ENCODE data around the gene DPEP1.
A peak's percentile ranks its signal among the peaks of the same experiment; 100 is the strongest.
"Not testable (repeated sequence)": the region's sequence is repeated elsewhere in the genome, so short reads cannot be mapped to it uniquely, and the experiment has no call there.

The DPEP1 gene

DNA sequence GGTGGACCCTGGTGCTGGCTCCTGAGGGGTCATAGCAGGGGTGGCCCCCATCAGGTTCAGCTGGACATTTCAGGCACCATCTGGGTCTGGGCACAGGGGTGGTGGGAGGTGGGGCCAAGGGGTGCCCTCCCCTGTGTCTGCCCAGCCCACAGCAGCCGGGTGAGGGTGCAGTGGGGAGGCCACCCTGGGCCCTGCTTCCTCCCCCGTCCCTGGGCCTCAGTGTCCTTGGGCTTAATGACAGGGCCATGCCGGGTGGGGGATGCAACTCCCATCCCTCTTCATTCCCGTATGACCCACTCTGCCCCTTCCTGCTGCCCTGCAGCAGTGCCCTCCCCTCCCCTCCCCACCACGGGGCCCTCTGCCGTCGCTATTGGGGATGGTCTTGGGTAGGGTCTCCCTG, 27.2 kb upstream of the DPEP1 start:
- no CpG with 5 or more reads among the region's 7 CpGs for WGBS (ENCODE audit: extremely low coverage, insufficient coverage, insufficient read length)

DNA sequence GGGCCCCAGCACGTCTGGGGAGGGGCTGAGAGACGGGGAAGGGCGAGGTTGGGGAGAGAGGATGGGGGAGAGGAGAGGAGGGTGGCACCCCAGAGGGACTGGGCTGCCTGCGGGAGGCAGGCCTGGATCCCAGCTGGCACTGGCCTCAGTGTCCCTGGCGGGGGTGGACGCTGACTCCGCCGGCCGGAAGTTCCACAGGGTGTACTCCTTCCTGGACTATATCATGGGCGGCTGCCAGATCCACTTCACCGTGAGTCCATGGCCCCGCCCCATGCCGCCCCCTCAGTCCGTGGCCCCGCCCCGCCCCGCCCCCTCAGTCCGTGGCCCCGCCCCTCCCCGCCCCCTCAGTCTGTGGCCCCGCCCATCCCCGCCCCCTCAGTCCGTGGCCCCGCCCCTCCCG, 26.6 kb upstream of the DPEP1 start:
- H3K9ac ChIP-seq (ENCODE audit: low read length): no peak overlapping the region
- H2BK5ac ChIP-seq (ENCODE audit: low read depth, low read length, poor library complexity): no peak overlapping the region
- no peak overlapping the region for H3K23ac ChIP-seq (ENCODE audit: low read length)
- H3K79me1 ChIP-seq (ENCODE audit: low read length): peaks cover 3% of the 10 kb centered on the region
- no peak overlapping the region for H2AFZ ChIP-seq (ENCODE audit: insufficient read depth, low read length, poor library complexity)
- H3K4me3 ChIP-seq (ENCODE audit: low read depth, low read length): no peak overlapping the region
- no peak overlapping the region for H4K8ac ChIP-seq (ENCODE audit: low read depth, low read length)
- H2BK12ac ChIP-seq (ENCODE audit: low read length): no peak overlapping the region
- no peak overlapping the region for H4K12ac ChIP-seq (ENCODE audit: low read depth, low read length)
- no CpG with 5 or more reads among the region's 25 CpGs for WGBS (ENCODE audit: extremely low coverage, insufficient coverage, insufficient read length)
- DNase-seq: no peak
- peaks cover 9% of the 10 kb centered on the region for H3K9me3 ChIP-seq (ENCODE audit: insufficient read depth, low read depth, low read length)
- H2AK5ac ChIP-seq (ENCODE audit: low read length): no peak overlapping the region
- H2BK120ac ChIP-seq (ENCODE audit: insufficient read depth, low read length, poor library complexity): no peak overlapping the region
- H3K4me2 ChIP-seq (ENCODE audit: low read length): no peak overlapping the region
- no peak overlapping the region for H4K91ac ChIP-seq (ENCODE audit: low read depth, low read length)
- H3K27me3 ChIP-seq (ENCODE audit: insufficient read depth, low read length): no peaks in the 10 kb centered on the region
- no peak overlapping the region for H3K18ac ChIP-seq (ENCODE audit: low read length)
- H3K79me2 ChIP-seq (ENCODE audit: control insufficient read depth, insufficient read depth, low read length, poor library complexity): no peaks in the 10 kb centered on the region
- peaks cover 6 to 7% of the 10 kb centered on the region in 2 experiments for H3K4me1 ChIP-seq (ENCODE audit: control insufficient read depth in 1 of 2, insufficient read depth in 2 of 2, low read length in 2 of 2)
- no peaks in the 10 kb centered on the region for H3K36me3 ChIP-seq (ENCODE audit: control insufficient read depth in 1 of 2, insufficient read depth in 2 of 2, low read length in 2 of 2)
- no peak overlapping the region for H3K27ac ChIP-seq (ENCODE audit: low read depth, low read length)
- H3K14ac ChIP-seq (ENCODE audit: low read length): no peak overlapping the region
- H3K4ac ChIP-seq (ENCODE audit: low read depth, low read length): no peak overlapping the region

More for the DNA sequence above, 27.2 kb upstream of the DPEP1 start:
- no peak for DNase-seq
- H4K91ac ChIP-seq (ENCODE audit: low read depth, low read length): no peak overlapping the region
- no peak overlapping the region for H3K14ac ChIP-seq (ENCODE audit: low read length)
- H3K23ac ChIP-seq (ENCODE audit: low read length): no peak overlapping the region
- H3K27me3 ChIP-seq (ENCODE audit: insufficient read depth, low read length): no peaks in the 10 kb centered on the region
- peaks cover 3% of the 10 kb centered on the region for H3K79me1 ChIP-seq (ENCODE audit: low read length)
- H2BK5ac ChIP-seq (ENCODE audit: low read depth, low read length, poor library complexity): no peak overlapping the region
- H3K36me3 ChIP-seq (ENCODE audit: control insufficient read depth in 1 of 2, insufficient read depth in 2 of 2, low read length in 2 of 2): no peaks in the 10 kb centered on the region
- no peaks in the 10 kb centered on the region for H3K79me2 ChIP-seq (ENCODE audit: control insufficient read depth, insufficient read depth, low read length, poor library complexity)
- H2BK120ac ChIP-seq (ENCODE audit: insufficient read depth, low read length, poor library complexity): no peak overlapping the region
- H3K27ac ChIP-seq (ENCODE audit: low read depth, low read length): no peak overlapping the region
- H3K9ac ChIP-seq (ENCODE audit: low read length): no peak overlapping the region
- H2AFZ ChIP-seq (ENCODE audit: insufficient read depth, low read length, poor library complexity): no peak overlapping the region
- peak overlapping the region; percentile 25 for H2AK5ac ChIP-seq (ENCODE audit: low read length)
- H3K4ac ChIP-seq (ENCODE audit: low read depth, low read length): no peak overlapping the region
- H3K4me1 ChIP-seq (ENCODE audit: control insufficient read depth in 1 of 2, insufficient read depth in 2 of 2, low read length in 2 of 2): peaks cover 11 to 13% of the 10 kb centered on the region in 2 experiments
- H3K9me3 ChIP-seq (ENCODE audit: insufficient read depth, low read depth, low read length): peaks cover 7% of the 10 kb centered on the region
- no peak overlapping the region for H3K4me3 ChIP-seq (ENCODE audit: low read depth, low read length)
- H2BK12ac ChIP-seq (ENCODE audit: low read length): no peak overlapping the region
- no peak overlapping the region for H4K8ac ChIP-seq (ENCODE audit: low read depth, low read length)
- H3K18ac ChIP-seq (ENCODE audit: low read length): no peak overlapping the region
- H4K12ac ChIP-seq (ENCODE audit: low read depth, low read length): no peak overlapping the region
- H3K4me2 ChIP-seq (ENCODE audit: low read length): no peak overlapping the region

DNA sequence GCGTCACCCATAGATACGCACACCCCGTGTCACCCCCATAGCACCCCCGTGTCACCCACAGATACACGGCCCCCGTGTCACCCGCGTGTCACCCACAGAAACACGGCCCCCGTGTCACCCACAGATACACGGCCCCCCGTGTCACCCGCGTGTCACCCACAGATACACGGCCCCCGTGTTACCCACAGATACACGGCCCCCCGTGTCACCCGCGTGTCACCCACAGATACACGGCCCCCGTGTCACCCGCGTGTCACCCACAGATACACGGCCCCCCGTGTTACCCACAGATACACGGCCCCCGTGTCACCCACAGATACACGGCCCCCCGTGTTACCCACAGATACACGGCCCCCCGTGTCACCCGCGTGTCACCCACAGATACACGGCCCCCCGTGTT, 25.8 kb upstream of the DPEP1 start:
- H3K18ac ChIP-seq (ENCODE audit: low read length); H3K9ac ChIP-seq (ENCODE audit: low read length): not testable (repeated sequence)

DNA sequence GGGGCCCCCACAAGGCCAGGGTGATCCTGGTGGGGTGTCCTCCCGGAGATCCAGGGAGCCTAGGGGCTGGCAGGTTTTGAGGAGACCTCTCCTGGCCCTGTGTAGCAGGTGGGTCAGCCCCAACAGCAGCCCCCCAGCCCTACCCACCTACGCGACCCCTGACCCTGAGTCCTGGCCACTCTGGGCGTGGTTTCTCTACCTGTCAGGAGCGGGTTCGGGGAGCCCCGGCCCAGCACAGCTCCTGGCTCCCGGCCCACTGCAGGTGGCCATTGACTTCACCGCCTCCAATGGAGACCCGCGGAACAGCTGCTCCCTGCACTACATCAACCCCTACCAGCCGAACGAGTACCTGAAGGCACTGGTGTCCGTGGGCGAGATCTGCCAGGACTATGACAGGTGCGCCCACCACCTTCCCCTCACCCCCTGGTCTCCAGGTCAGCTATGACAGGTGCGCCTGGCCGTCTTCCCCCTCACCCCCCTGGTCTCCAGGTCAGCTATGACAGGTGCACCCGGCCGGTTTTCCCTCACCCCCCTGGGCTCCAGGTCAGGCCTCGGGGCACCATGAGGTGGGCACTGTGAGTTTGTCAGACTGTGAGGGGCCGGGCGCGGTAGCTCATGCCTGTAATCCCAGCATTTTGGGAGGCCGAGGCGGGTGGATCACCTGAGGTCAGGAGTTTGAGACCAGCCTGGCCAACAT, 24.9 kb upstream of the DPEP1 start:
- Histone ChIP-seq H4K91ac (ENCODE audit: low read depth, low read length) (no peak overlapping the region), H2BK120ac (ENCODE audit: insufficient read depth, low read length, poor library complexity) (no peak overlapping the region)

More for the DNA sequence above, 25.8 kb upstream of the DPEP1 start:
- not testable (repeated sequence) for H2AFZ ChIP-seq (ENCODE audit: insufficient read depth, low read length, poor library complexity); H3K4me1 ChIP-seq (ENCODE audit: control insufficient read depth in 1 of 2, insufficient read depth in 2 of 2, low read length in 2 of 2); H3K79me2 ChIP-seq (ENCODE audit: control insufficient read depth, insufficient read depth, low read length, poor library complexity); H3K9me3 ChIP-seq (ENCODE audit: insufficient read depth, low read depth, low read length); H2BK12ac ChIP-seq (ENCODE audit: low read length); H3K27ac ChIP-seq (ENCODE audit: low read depth, low read length); H2BK120ac ChIP-seq (ENCODE audit: insufficient read depth, low read length, poor library complexity); H4K12ac ChIP-seq (ENCODE audit: low read depth, low read length); H4K8ac ChIP-seq (ENCODE audit: low read depth, low read length); H3K27me3 ChIP-seq (ENCODE audit: insufficient read depth, low read length); H2BK5ac ChIP-seq (ENCODE audit: low read depth, low read length, poor library complexity); H3K4me2 ChIP-seq (ENCODE audit: low read length); H4K91ac ChIP-seq (ENCODE audit: low read depth, low read length); H3K4ac ChIP-seq (ENCODE audit: low read depth, low read length); H2AK5ac ChIP-seq (ENCODE audit: low read length); H3K36me3 ChIP-seq (ENCODE audit: control insufficient read depth in 1 of 2, insufficient read depth in 2 of 2, low read length in 2 of 2); H3K23ac ChIP-seq (ENCODE audit: low read length); H3K14ac ChIP-seq (ENCODE audit: low read length); H3K79me1 ChIP-seq (ENCODE audit: low read length); H3K4me3 ChIP-seq (ENCODE audit: low read depth, low read length); DNase-seq
- no CpG with 5 or more reads among the region's 36 CpGs for WGBS (ENCODE audit: extremely low coverage, insufficient coverage, insufficient read length)

More for the DNA sequence above, 24.9 kb upstream of the DPEP1 start:
- Histone ChIP-seq H3K4me1 (ENCODE audit: control insufficient read depth in 1 of 2, insufficient read depth in 2 of 2, low read length in 2 of 2) (no peaks in the 10 kb centered on the region), H3K4ac (ENCODE audit: low read depth, low read length) (no peak overlapping the region), H3K4me3 (ENCODE audit: low read depth, low read length) (no peak overlapping the region), H2AK5ac (ENCODE audit: low read length) (no peak overlapping the region), H2AFZ (ENCODE audit: insufficient read depth, low read length, poor library complexity) (no peak overlapping the region), H2BK5ac (ENCODE audit: low read depth, low read length, poor library complexity) (no peak overlapping the region), H3K18ac (ENCODE audit: low read length) (no peak overlapping the region), H3K23ac (ENCODE audit: low read length) (no peak overlapping the region), H3K9me3 (ENCODE audit: insufficient read depth, low read depth, low read length) (peaks cover 9% of the 10 kb centered on the region), H3K9ac (ENCODE audit: low read length) (no peak overlapping the region), H3K27ac (ENCODE audit: low read depth, low read length) (no peak overlapping the region), H3K4me2 (ENCODE audit: low read length) (no peak overlapping the region), H3K79me2 (ENCODE audit: control insufficient read depth, insufficient read depth, low read length, poor library complexity) (no peaks in the 10 kb centered on the region), H3K14ac (ENCODE audit: low read length) (no peak overlapping the region), H4K8ac (ENCODE audit: low read depth, low read length) (no peak overlapping the region), H3K27me3 (ENCODE audit: insufficient read depth, low read length) (no peaks in the 10 kb centered on the region), H2BK12ac (ENCODE audit: low read length) (no peak overlapping the region), H3K36me3 (ENCODE audit: control insufficient read depth in 1 of 2, insufficient read depth in 2 of 2, low read length in 2 of 2) (no peaks in the 10 kb centered on the region), H3K79me1 (ENCODE audit: low read length) (no peaks in the 10 kb centered on the region), H4K12ac (ENCODE audit: low read depth, low read length) (no peak overlapping the region)
- WGBS (ENCODE audit: extremely low coverage, insufficient coverage, insufficient read length): no CpG with 5 or more reads among the region's 26 CpGs
- no peak for DNase-seq

Data from trophoblast cell (in vitro differentiated cells and primary cell).